ENCODE results near the gene HNRNPL.

GRCh38 chr19:38809592-38810252, 40.1 kb downstream of the HNRNPL start:
- TF ChIP-seq, protein P1, sequence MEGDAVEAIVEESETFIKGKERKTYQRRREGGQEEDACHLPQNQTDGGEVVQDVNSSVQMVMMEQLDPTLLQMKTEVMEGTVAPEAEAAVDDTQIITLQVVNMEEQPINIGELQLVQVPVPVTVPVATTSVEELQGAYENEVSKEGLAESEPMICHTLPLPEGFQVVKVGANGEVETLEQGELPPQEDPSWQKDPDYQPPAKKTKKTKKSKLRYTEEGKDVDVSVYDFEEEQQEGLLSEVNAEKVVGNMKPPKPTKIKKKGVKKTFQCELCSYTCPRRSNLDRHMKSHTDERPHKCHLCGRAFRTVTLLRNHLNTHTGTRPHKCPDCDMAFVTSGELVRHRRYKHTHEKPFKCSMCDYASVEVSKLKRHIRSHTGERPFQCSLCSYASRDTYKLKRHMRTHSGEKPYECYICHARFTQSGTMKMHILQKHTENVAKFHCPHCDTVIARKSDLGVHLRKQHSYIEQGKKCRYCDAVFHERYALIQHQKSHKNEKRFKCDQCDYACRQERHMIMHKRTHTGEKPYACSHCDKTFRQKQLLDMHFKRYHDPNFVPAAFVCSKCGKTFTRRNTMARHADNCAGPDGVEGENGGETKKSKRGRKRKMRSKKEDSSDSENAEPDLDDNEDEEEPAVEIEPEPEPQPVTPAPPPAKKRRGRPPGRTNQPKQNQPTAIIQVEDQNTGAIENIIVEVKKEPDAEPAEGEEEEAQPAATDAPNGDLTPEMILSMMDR (IDR thresholded peaks at IDR 0.05; ENCODE audit: poor library complexity) = no peak
- TF ChIP-seq EZH2phosphoT487 (IDR thresholded peaks at IDR 0.05; ENCODE audit: low read depth, severe bottlenecking, unreplicated experiment) = no peak
- TF ChIP-seq EZH2 (IDR thresholded peaks at IDR 0.05; ENCODE audit: borderline replicate concordance) = no peak

All from hepatocyte (in vitro differentiated cells).